GM23248 (cell line): ENCODE data around the gene FTSJ1. TPM values are rescaled to one million over a fixed set of nuclear protein-coding genes. Genes with fewer than 3 reads are reported as not detected.

Experiments
- DNase-seq: peaks from one replicate; pipeline ENCODE4 v3.0.0-alpha.2; 2015
- H2AFZ ChIP-seq: fragments of 200-600 bp; sonication (generic); 2 replicates; pipeline ENCODE4 v1.6.1; 2016; ENCODE audit warnings: antibody characterized with exemption
- H3F3A ChIP-seq: fragments of 200-600 bp; sonication (generic); 2 replicates; pipeline ENCODE4 v1.6.1; 2016; ENCODE audit warnings: mild to moderate bottlenecking, antibody characterized with exemption, mixed run types; ENCODE audit not compliant: insufficient read depth
- H3K27ac ChIP-seq: fragments of 200-600 bp; sonication (generic); 2 replicates; pipeline ENCODE4 v1.5.1; 2016; ENCODE audit warnings: mild to moderate bottlenecking
- H3K27me3 ChIP-seq: fragments of 200-600 bp; sonication (generic); replicated peaks from 2 replicates; pipeline ENCODE4 v1.6.1; 2016; ENCODE audit warnings: mild to moderate bottlenecking; ENCODE audit not compliant: insufficient read depth
- H3K36me3 ChIP-seq: fragments of 200-600 bp; sonication (generic); 2 replicates; pipeline ENCODE4 v1.6.1; 2016; ENCODE audit warnings: low read depth, mild to moderate bottlenecking
- H3K4me1 ChIP-seq: fragments of 200-600 bp; sonication (generic); 2 replicates; pipeline ENCODE4 v1.6.1; 2016; ENCODE audit warnings: mild to moderate bottlenecking; ENCODE audit not compliant: insufficient read depth
- H3K4me2 ChIP-seq: fragments of 200-600 bp; sonication (generic); one replicate; pipeline ENCODE4 v1.6.1; 2016; ENCODE audit warnings: mild to moderate bottlenecking; ENCODE audit not compliant: unreplicated experiment
- H3K4me3 ChIP-seq: fragments of 200-600 bp; sonication (generic); 2 replicates; pipeline ENCODE4 v1.5.1; 2016; ENCODE audit warnings: mild to moderate bottlenecking
- H3K79me2 ChIP-seq: fragments of 200-600 bp; sonication (generic); 2 replicates; pipeline ENCODE4 v1.6.1; 2016; ENCODE audit warnings: mild to moderate bottlenecking; ENCODE audit not compliant: insufficient read depth
- H3K9ac ChIP-seq: fragments of 200-600 bp; sonication (generic); 2 replicates; pipeline ENCODE4 v1.6.1; 2016; ENCODE audit warnings: mild to moderate bottlenecking
- H3K9me2 ChIP-seq: fragments of 200-600 bp; sonication (generic); 2 replicates; pipeline ENCODE4 v1.6.1; 2016; ENCODE audit warnings: mixed run types, mild to moderate bottlenecking, moderate library complexity; ENCODE audit not compliant: insufficient read depth
- H3K9me3 ChIP-seq: fragments of 200-600 bp; sonication (generic); one replicate; pipeline ENCODE4 v1.6.1; 2017; ENCODE audit warnings: low read depth
- H4K20me1 ChIP-seq: fragments of 200-600 bp; sonication (generic); 2 replicates; pipeline ENCODE4 v1.6.0; 2016; ENCODE audit not compliant: insufficient read depth
- EZH2 ChIP-seq: fragments of 200-600 bp; sonication (generic); IDR thresholded peaks from 2 replicates; pipeline ENCODE4 v1.6.1; 2018; ENCODE audit warnings: antibody characterized with exemption, mild to moderate bottlenecking; ENCODE audit not compliant: insufficient read depth, poor library complexity, severe bottlenecking
- EZH2phosphoT487 ChIP-seq: fragments of 200-600 bp; sonication (generic); IDR thresholded peaks from 2 replicates; pipeline ENCODE4 v1.6.1; 2018; ENCODE audit warnings: antibody characterized with exemption, moderate library complexity, mild to moderate bottlenecking, low read depth; ENCODE audit not compliant: insufficient read depth
- WGBS, 2 experiments: methylation state at CpG; one replicate each; pipeline ENCODE4 v1.1.6; 2015 to 2017; ENCODE audit warnings: low lambda C conversion rate in 2 of 2, low coverage in 1 of 2; ENCODE audit errors: missing lambda C conversion rate in 2 of 2; 5-methylcytosine and 5-hydroxymethylcytosine counted together
- in situ Hi-C: fragments of 300-500 bp; cut with MboI; formaldehyde crosslinking; loops from 2 replicates; pipeline ENCODE4 v1.15.0; 2020
- polyA plus RNA-seq: library from polyadenylated mRNA; unstranded; fragments of >200 nt; fragmentation: Nextera tagmentation; extraction: Ambion mirVana; gene quantifications from 2 replicates; pipeline ENCODE4 v1.2.1, GENCODE V29; 2016
- total RNA-seq: library from RNA; depleted of rRNA; stranded (reverse); fragments of >200 nt; shearing (Covaris generic); gene quantifications from 2 replicates; pipeline ENCODE4 v1.2.3, GENCODE V29; 2014

FTSJ1 gene
- total and polyA plus RNA-seq, 2 experiments from 2014 or later: 64.9 to 95.2 TPM

- H3K9me3 ChIP-seq: no peaks in the 10 kb centered on the region
- H3K4me3 ChIP-seq: no peak overlapping the region
- no peak overlapping the region for H3K4me2 ChIP-seq
- no peaks in the 10 kb centered on the region for H3K27me3 ChIP-seq
- TF ChIP-seq EZH2 (no peak), EZH2phosphoT487 (no peak)
- H3K4me1 ChIP-seq: peaks cover 4% of the 10 kb centered on the region; the same call in 1 of the 2 replicates
- DNase-seq: peak; percentile 88
- in situ Hi-C loops: loop anchor here (25.0 kb wide), 1 partner anchor 411 kb away; no protein-coding TSS in a partner anchor
- no peaks in the 10 kb centered on the region for H3K79me2 ChIP-seq
- no peaks in the 10 kb centered on the region for H4K20me1 ChIP-seq
- 2 to 3% methylated on average over 6 of the region's 6 CpGs for WGBS, 2 experiments
- H3K9me2 ChIP-seq: no peaks in the 10 kb centered on the region
- no peaks in the 10 kb centered on the region for H3F3A ChIP-seq
- no peaks in the 10 kb centered on the region for H3K36me3 ChIP-seq
- no peak overlapping the region for H2AFZ ChIP-seq
- no peak overlapping the region for H3K9ac ChIP-seq
- peak overlapping the region; percentile 54 for H3K27ac ChIP-seq
These were observed 22.4 kb downstream of the FTSJ1 start for GRCh38 chrX:48498374-48498809.

DNA sequence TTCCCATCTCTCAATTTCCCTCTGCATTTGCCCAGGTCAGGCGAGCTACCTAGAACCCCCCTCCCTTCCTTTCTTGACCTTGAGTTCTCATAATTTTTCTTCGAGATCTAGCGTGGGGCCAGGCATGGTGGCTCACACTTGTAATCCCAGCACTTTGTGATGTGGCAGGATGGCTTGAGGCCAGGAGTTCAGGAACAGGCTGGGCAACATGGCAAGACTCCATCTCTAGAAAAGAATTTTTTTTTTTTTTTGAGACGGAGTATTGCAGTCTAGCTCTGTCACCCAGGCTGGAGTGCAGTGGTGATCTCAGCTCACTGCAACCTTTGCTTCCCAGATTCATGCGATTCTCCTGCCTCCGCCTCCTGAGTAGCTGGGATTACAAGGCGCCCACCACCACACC is 28.3 kb downstream of the FTSJ1 start:
- Histone ChIP-seq H2AFZ (no peak overlapping the region), H3K4me1 (no peaks in the 10 kb centered on the region), H3K36me3 (no peaks in the 10 kb centered on the region), H4K20me1 (no peaks in the 10 kb centered on the region), H3K9me3 (no peaks in the 10 kb centered on the region), H3K9ac (no peak overlapping the region), H3K4me2 (no peak overlapping the region), H3F3A (no peaks in the 10 kb centered on the region), H3K27me3 (no peaks in the 10 kb centered on the region), H3K79me2 (no peaks in the 10 kb centered on the region), H3K4me3 (no peak overlapping the region), H3K27ac (no peak overlapping the region), H3K9me2 (no peaks in the 10 kb centered on the region)
- 62 to 63% methylated on average over 3 to 7 of the region's 7 CpGs for WGBS, 2 experiments
- no peak for DNase-seq
- in situ Hi-C loops: no loop called here
- no peak for TF ChIP-seq EZH2
- TF ChIP-seq EZH2phosphoT487: no peak

GRCh38 chrX:48505481-48505880 is 29.5 kb downstream of the FTSJ1 start:
- Histone ChIP-seq H3K4me2 (no peak overlapping the region), H3K27me3 (no peaks in the 10 kb centered on the region), H2AFZ (no peak overlapping the region), H3K27ac (no peak overlapping the region), H3K36me3 (no peaks in the 10 kb centered on the region), H3F3A (no peaks in the 10 kb centered on the region), H3K9me2 (no peaks in the 10 kb centered on the region), H4K20me1 (no peaks in the 10 kb centered on the region), H3K4me3 (no peak overlapping the region), H3K9ac (no peak overlapping the region), H3K4me1 (no peaks in the 10 kb centered on the region), H3K9me3 (no peaks in the 10 kb centered on the region), H3K79me2 (no peaks in the 10 kb centered on the region)
- WGBS, 2 experiments: 85 to 88% methylated on average over 5 of the region's 5 CpGs
- TF ChIP-seq EZH2: no peak
- TF ChIP-seq EZH2phosphoT487: no peak
- DNase-seq: no peak
- in situ Hi-C loops: no loop called here

GRCh38 chrX:48507246-48507645 is 31.2 kb downstream of the FTSJ1 start:
- H3K4me2 ChIP-seq: no peak overlapping the region
- H3K27ac ChIP-seq: no peak overlapping the region
- no peaks in the 10 kb centered on the region for H3K4me1 ChIP-seq
- H3K27me3 ChIP-seq: no peaks in the 10 kb centered on the region
- H2AFZ ChIP-seq: no peak overlapping the region
- H3K9ac ChIP-seq: no peak overlapping the region
- H3F3A ChIP-seq: no peaks in the 10 kb centered on the region
- no peaks in the 10 kb centered on the region for H3K36me3 ChIP-seq
- DNase-seq: no peak
- H3K9me3 ChIP-seq: no peaks in the 10 kb centered on the region
- in situ Hi-C loops: no loop called here
- no peaks in the 10 kb centered on the region for H3K9me2 ChIP-seq
- no peak for TF ChIP-seq EZH2
- no peak for TF ChIP-seq EZH2phosphoT487
- 98 to 99% methylated on average over 5 of the region's 5 CpGs for WGBS, 2 experiments
- no peaks in the 10 kb centered on the region for H4K20me1 ChIP-seq
- H3K4me3 ChIP-seq: no peak overlapping the region
- H3K79me2 ChIP-seq: no peaks in the 10 kb centered on the region
